CD4-positive, CD25-positive, alpha-beta regulatory T cell (primary cell): ENCODE data around the gene TMEM120B. TPM values are rescaled to one million over a fixed set of nuclear protein-coding genes. Genes with fewer than 3 reads are reported as not detected.

Source experiments
- ATAC-seq, 2 donors: fragments of 150-1000 bp; cut with Tn5 transposase; one replicate each; pipeline ENCODE4 v1.10.0; 2021; ENCODE audit warnings: low read depth in 2 of 2, moderate number of reproducible peaks in 2 of 2, moderate library complexity in 1 of 2
- DNase-seq, 3 donors: peaks; one replicate each; pipeline versions ENCODE4 v3.0.0 to v3.0.0-alpha.2; 2012 to 2022; ENCODE audit warnings: mixed read lengths in 1 of 3
- H3K27ac ChIP-seq: one replicate; pipeline ENCODE4 v1.7.0; 2013; ENCODE audit warnings: mild to moderate bottlenecking, low read length; ENCODE audit not compliant: insufficient read depth, poor library complexity, severe bottlenecking
- H3K27me3 ChIP-seq: one replicate; pipeline ENCODE4 v1.7.0; 2013; ENCODE audit warnings: low read length; ENCODE audit not compliant: control insufficient read depth, insufficient read depth
- H3K36me3 ChIP-seq: one replicate; pipeline ENCODE4 v1.7.0; 2013; ENCODE audit warnings: mild to moderate bottlenecking, low read length, moderate library complexity; ENCODE audit not compliant: control insufficient read depth, insufficient read depth
- H3K4me1 ChIP-seq: 2 replicates; pipeline ENCODE4 v1.7.0; 2013; ENCODE audit warnings: mild to moderate bottlenecking, low read length; ENCODE audit not compliant: insufficient read depth, control insufficient read depth, poor library complexity, severe bottlenecking
- H3K4me3 ChIP-seq: one replicate; pipeline ENCODE4 v1.7.0; 2013; ENCODE audit warnings: low read depth, mild to moderate bottlenecking, low read length, moderate library complexity
- H3K9me3 ChIP-seq, 2 experiments: 1 replicate in 1 of 2; 2 replicates in 1 of 2; pipeline ENCODE4 v1.7.0; 2013; ENCODE audit warnings: low read length in 2 of 2, mild to moderate bottlenecking in 1 of 2, moderate library complexity in 1 of 2; ENCODE audit not compliant: control insufficient read depth in 2 of 2
- H3K27ac Mint-ChIP-seq, 3 donors: one replicate each; pipeline ENCODE4 v1.8.0; 2020 to 2022; ENCODE audit warnings: mild to moderate bottlenecking in 3 of 3, mixed read lengths in 3 of 3, moderate library complexity in 2 of 3
- H3K27me3 Mint-ChIP-seq: one replicate; pipeline ENCODE4 v1.8.0; 2022; ENCODE audit warnings: mild to moderate bottlenecking, mixed read lengths
- H3K36me3 Mint-ChIP-seq: one replicate; pipeline ENCODE4 v1.8.0; 2020; ENCODE audit warnings: mixed read lengths
- H3K4me1 Mint-ChIP-seq, 4 donors: one replicate each; pipeline ENCODE4 v1.8.0; 2020 to 2022; ENCODE audit warnings: mixed read lengths in 4 of 4, mild to moderate bottlenecking in 1 of 4
- H3K4me3 Mint-ChIP-seq, 4 donors: one replicate each; pipeline ENCODE4 v1.8.0; 2020 to 2022; ENCODE audit warnings: mild to moderate bottlenecking in 4 of 4, mixed read lengths in 4 of 4, moderate library complexity in 3 of 4
- H3K9me3 Mint-ChIP-seq, 7 donors: one replicate each; pipeline ENCODE4 v1.8.0; 2020 to 2022; ENCODE audit warnings: mixed read lengths in 7 of 7, mild to moderate bottlenecking in 3 of 7, moderate library complexity in 2 of 7
- polyA plus RNA-seq, 4 donors: library from polyadenylated mRNA; unstranded; fragments of 300-500 nt; fragmentation: Illumina TruSeq; gene quantifications; one replicate each; pipeline ENCODE4 v1.2.3, GENCODE V29; 2021
- total RNA-seq: library from RNA; stranded (reverse); gene quantifications from one replicate; pipeline ENCODE4 v1.2.3, GENCODE V29; 2022

The TMEM120B gene
- total and polyA plus RNA-seq, 5 donors from 2014 or later, result 2.6 to 7.5 (median 2.7) TPM

DNA sequence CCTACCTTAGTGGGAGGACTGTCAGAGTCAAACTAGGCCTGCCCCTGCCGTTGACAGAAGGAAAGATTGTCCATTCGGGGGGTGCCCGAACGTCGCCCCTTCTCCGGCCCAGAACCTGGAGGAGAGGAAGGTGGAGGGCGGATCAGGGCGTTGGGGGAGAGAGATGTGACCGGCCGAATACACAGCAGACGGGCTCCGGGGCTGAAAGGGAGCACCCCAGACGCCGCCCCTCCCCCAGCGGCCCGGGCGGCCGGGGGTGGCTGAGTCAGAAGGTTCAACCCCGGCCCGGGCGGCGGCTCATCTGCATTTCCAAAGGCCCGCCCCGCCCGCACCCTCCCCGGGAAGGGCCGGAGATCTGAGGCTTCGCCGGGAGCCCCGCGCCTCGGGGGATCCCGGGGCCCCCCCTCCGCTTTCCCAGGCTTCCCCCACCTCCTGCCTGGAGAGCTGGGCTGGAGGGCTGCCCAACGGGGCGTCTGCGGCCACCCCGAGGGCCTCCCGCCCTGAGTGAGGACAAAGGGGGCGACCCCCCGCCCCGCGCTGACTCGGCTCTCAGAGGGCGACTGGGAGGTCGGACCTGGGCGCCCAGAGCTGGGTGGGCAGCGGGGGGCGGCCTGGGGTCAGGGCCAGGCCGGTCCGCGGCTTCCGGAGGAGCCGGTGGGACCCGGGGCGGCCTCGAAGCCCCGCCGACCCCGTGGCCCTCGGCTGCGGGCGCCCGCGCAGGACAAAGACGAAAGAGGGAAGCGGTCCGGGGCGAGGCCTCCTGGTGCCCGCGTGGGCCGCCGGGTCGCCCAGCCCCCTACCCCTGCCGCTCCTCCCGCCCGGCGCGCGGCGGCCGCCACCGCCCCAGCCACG is 87.5 kb downstream of the TMEM120B start:
- peaks cover 21% of the 10 kb centered on the region for H3K36me3 Mint-ChIP-seq
- peak in 1 of 2 donors; percentile 3 for ATAC-seq

DNA sequence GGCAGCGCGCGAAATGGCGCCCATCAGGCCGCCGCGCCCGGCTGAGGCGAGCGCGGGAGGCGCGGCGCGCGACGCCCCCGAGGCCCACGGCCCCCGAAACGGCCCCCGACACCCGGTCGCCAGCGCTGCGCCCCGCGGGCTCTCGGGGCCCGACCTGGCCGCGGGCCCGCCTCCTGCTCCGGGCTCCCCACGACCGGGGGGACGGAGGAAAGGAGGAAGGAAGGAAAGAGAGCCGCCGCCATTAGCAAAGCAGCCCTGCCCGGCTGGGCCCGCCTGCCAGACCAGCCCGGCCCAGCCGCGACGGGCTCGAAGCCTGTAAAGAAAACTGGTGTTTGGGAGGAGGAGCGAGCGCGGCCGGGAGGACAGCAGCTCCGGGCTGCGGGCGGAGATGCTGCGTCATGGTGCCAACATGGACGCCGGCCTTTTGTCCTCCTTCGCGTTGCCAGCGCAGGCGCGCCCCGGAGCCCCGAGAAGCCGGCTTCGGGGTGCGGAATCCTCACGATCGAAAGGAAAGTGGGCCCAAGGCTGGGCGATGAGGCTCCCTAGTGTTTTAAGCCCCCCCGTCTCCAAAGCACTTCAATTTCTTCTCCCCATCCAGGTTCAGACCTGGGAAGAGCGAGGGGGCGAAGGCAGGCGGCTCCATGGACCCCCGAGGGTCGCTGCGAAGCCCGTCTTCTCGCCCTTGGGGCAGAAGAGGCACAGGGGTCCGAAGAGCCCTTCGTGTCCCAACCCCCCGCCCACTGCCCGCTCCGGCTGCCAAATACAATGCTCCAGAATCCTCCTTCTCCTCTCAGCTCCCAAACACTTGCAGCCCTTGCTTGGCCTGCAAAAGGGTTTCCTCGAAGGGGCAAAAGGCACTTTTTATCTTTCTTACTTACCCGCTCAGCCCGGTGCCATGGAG is 88.4 kb downstream of the TMEM120B start:
- peak in 1 of 2 donors; percentile 4 for ATAC-seq

More for the DNA sequence above, 87.5 kb downstream of the TMEM120B start:
- DNase-seq, result peak; percentile 67 to 85 (median 68)
- Mint-ChIP-seq H3K4me1 (peaks cover 0 to 50% (median 32%) of the 10 kb centered on the region in 4 donors), H3K27me3 (peaks cover 23% of the 10 kb centered on the region), H3K27ac (peak overlapping the region; percentile 91 to 99 (median 93)), H3K9me3 (no peaks in the 10 kb centered on the region), H3K4me3 (peak overlapping the region; percentile 74 to 93 (median 92))
- Histone ChIP-seq H3K4me3 (peak overlapping the region; percentile 55), H3K4me1 (peaks cover 52% of the 10 kb centered on the region), H3K36me3 (peaks cover 25% of the 10 kb centered on the region), H3K27me3 (no peaks in the 10 kb centered on the region), H3K9me3 (no peaks in the 10 kb centered on the region), H3K27ac (peak overlapping the region; percentile 94)

DNA sequence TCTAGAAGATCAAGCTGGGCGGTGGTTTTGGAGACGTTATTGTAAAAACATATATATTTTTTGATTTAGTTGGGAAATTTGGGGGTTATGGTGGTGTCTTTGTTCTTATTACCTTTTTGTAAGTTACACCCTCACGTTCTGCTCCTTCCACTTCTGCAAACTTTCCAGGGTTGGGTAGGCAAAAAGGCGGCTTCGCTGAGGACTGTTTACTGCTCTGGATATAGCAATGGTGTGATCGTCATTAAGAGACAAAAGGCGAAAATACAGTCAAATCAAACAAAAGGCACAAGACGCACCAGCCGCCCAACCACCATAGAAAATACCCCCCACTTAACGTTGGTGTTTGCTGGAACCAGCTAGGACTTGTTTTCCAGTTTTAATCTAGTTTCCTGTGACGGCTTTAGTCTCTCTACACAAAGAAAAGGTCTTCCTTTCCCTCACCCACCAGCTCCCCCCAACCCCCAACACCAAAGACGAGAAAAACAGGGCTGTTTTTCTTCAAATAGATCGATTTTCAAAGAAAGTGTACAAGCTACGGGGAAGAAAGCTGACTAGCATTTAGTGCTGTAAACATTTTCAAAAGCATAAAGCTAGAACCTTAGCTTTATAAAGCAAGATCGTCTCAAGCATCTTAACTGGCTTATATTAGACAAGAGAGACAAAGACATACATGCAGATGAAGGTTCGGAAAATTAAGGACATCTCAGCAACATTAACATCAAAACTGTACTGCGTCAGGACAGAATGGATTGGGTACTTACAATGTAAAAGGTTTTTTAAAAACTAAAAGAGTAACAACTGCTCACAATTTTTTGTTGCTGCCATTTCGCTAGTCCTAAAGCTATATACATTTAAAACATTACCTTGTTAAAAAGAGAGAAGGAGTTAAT is 89.3 kb downstream of the TMEM120B start:
- H3K4me3 Mint-ChIP-seq, result peak overlapping the region; percentile 95 to 100 (median 97)
- Histone ChIP-seq H3K27ac (peak overlapping the region; percentile 94), H3K9me3 (no peaks in the 10 kb centered on the region), H3K4me3 (peak overlapping the region; percentile 93), H3K36me3 (peaks cover 16% of the 10 kb centered on the region), H3K27me3 (no peaks in the 10 kb centered on the region), H3K4me1 (peaks cover 55% of the 10 kb centered on the region)
- H3K27ac Mint-ChIP-seq, result peak overlapping the region; percentile 99 to 100 (median 99)
- DNase-seq, result peak; percentile 40 to 96 (median 86)
- peaks cover 21% of the 10 kb centered on the region for H3K27me3 Mint-ChIP-seq
- H3K36me3 Mint-ChIP-seq, result peaks cover 25% of the 10 kb centered on the region
- H3K4me1 Mint-ChIP-seq, result peaks cover 0 to 46% (median 28%) of the 10 kb centered on the region in 4 donors
- ATAC-seq, result peak; percentile 43 to 52
- no peaks in the 10 kb centered on the region for H3K9me3 Mint-ChIP-seq

More for the DNA sequence above, 88.4 kb downstream of the TMEM120B start:
- Mint-ChIP-seq H3K36me3 (peaks cover 21% of the 10 kb centered on the region), H3K4me3 (peak overlapping the region; percentile 95 to 100 (median 97)), H3K4me1 (peaks cover 0 to 46% (median 28%) of the 10 kb centered on the region in 4 donors), H3K27ac (peak overlapping the region; percentile 99 to 100 (median 99)), H3K9me3 (no peaks in the 10 kb centered on the region), H3K27me3 (peaks cover 21% of the 10 kb centered on the region)
- H3K36me3 ChIP-seq, result peaks cover 18% of the 10 kb centered on the region
- H3K27ac ChIP-seq, result peak overlapping the region; percentile 94
- peak; percentile 66 to 77 (median 72) for DNase-seq
- H3K9me3 ChIP-seq, result no peaks in the 10 kb centered on the region
- H3K4me1 ChIP-seq, result peaks cover 52% of the 10 kb centered on the region
- peak overlapping the region; percentile 93 for H3K4me3 ChIP-seq
- H3K27me3 ChIP-seq, result no peaks in the 10 kb centered on the region

DNA sequence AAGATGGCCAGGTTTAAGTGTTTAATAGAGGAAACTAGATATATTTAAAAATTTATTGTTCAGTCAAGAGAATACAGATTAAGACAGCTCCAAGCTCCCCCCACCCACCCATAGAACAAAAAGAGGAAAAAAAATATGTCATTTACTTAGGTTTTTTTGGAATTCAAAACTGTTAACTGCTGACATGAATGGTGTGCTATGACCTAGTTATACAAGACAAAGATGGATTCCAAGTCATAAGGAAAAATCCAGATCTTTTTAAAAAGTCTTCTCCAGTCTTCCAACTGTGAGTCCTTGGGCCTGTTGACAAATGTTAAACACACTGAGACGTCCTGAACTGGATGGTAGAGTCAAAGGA is 89.9 kb downstream of the TMEM120B start:
- Histone ChIP-seq H3K36me3 (peaks cover 16% of the 10 kb centered on the region), H3K4me1 (peaks cover 55% of the 10 kb centered on the region), H3K4me3 (peak overlapping the region; percentile 93), H3K27me3 (no peaks in the 10 kb centered on the region), H3K27ac (peak overlapping the region; percentile 94), H3K9me3 (no peaks in the 10 kb centered on the region)
- H3K27ac Mint-ChIP-seq, result peak overlapping the region; percentile 99 to 100 (median 99)
- H3K9me3 Mint-ChIP-seq, result no peaks in the 10 kb centered on the region
- peaks cover 0 to 43% (median 28%) of the 10 kb centered on the region in 4 donors for H3K4me1 Mint-ChIP-seq
- peaks cover 21% of the 10 kb centered on the region for H3K27me3 Mint-ChIP-seq
- ATAC-seq (no peak), DNase-seq (no peak)
- H3K4me3 Mint-ChIP-seq, result peak overlapping the region; percentile 95 to 100 (median 97)
- peaks cover 25% of the 10 kb centered on the region for H3K36me3 Mint-ChIP-seq

DNA sequence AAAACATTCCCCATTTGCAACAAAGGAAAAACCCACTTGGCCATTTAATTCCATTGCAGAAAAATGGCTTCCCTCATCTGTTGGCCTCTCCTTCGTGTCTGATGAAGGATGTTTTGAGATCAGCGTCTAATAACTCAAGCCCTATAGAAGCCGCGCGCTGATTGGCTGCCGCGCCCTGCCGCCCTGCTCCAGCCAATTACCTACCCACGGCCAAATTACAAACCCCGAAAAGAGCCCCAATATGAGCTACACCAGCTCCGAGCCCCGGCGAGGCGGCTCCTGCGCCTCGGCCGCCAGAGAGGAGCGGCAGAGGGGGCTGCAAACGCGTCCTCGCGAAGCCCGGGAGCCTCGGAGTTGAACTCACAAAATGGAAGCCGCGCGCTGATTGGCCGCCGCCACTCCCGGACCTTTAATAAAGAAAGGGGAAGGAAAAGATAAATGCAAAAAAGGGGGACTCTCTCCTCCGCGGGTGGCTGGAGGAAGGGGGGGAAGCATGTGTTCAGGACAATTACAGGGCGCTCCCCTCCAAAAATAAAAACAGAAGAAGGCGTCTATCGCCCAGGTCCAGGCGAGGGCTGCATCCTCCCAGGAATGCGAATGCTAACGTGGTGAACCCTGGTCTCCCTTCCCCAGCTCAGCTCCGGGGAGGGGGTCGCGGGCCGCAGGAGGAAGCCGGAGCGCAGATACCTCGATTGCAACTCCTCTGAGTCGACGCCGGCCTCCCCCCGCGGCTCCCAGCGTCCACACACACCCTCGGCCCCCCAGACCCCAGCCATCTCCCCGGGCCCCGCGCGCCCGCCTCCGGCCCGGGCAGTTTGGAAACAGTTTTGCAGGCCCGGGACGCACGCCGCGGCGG is 90.5 kb downstream of the TMEM120B start:
- peaks cover 55% of the 10 kb centered on the region for H3K4me1 ChIP-seq
- H3K4me3 Mint-ChIP-seq, result peak overlapping the region; percentile 95 to 100 (median 97)
- peak overlapping the region; percentile 99 to 100 (median 99) for H3K27ac Mint-ChIP-seq
- peak overlapping the region; percentile 94 for H3K27ac ChIP-seq
- H3K36me3 ChIP-seq, result peaks cover 15% of the 10 kb centered on the region
- ATAC-seq, result peak; percentile 55 to 60
- H3K9me3 Mint-ChIP-seq, result no peaks in the 10 kb centered on the region
- H3K36me3 Mint-ChIP-seq, result peaks cover 25% of the 10 kb centered on the region
- no peaks in the 10 kb centered on the region for H3K27me3 ChIP-seq
- peaks cover 21% of the 10 kb centered on the region for H3K27me3 Mint-ChIP-seq
- peak; percentile 80 to 98 (median 95) for DNase-seq
- peak overlapping the region; percentile 93 for H3K4me3 ChIP-seq
- H3K9me3 ChIP-seq, result no peaks in the 10 kb centered on the region
- peaks cover 0 to 43% (median 27%) of the 10 kb centered on the region in 4 donors for H3K4me1 Mint-ChIP-seq

DNA sequence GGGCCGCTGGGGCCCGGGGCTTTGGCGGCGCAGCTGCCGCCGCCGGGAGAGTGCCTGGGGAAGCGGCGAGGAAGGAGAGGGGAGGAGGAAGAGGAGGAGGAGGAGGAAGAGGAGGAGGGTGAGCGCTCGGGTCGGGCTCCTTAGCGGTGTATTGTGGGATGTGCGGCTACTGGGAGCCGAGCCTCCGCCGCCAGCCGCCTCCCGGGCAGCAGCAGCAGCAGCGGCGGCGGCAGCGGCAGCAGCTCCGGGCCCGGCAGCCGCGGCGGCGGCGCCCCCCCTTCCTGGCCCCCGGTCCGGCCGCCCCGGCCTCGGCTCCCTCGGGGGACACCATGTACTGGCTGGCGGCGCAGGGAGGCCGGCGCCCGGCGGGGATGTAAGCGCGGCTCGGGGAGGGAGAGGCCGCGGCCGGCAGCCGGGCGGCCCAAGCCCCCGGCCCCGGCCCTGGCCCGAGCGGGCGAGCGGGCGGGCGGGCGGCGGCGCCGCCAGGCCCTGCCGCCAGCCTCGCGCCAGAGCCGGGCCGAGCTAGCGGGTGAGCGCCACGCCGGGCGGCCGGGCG is 91.4 kb downstream of the TMEM120B start, which contains the start of gene SETD1B:
TSS of gene SETD1B (plus strand) at position 149 of the 556 bp plus-strand sequence. CDS start 729 bp downstream, outside the sequence.
- H3K27ac ChIP-seq, result peak within 1 kb of the TSS; percentile 94
- Mint-ChIP-seq H3K27ac (peak within 1 kb of the TSS; percentile 99 to 100 (median 99)), H3K4me1 (peaks cover 0 to 41% (median 26%) of the 10 kb centered on the region in 4 donors), H3K27me3 (peaks cover 18% of the 10 kb centered on the region), H3K36me3 (peaks cover 22% of the 10 kb centered on the region), H3K4me3 (peak within 1 kb of the TSS; percentile 95 to 100 (median 98)), H3K9me3 (no peaks in the 10 kb centered on the region)
- H3K4me1 ChIP-seq, result peaks cover 55% of the 10 kb centered on the region
- DNase-seq (peak; percentile 44 to 74 (median 52)), ATAC-seq (no peak)
- H3K36me3 ChIP-seq, result peaks cover 15% of the 10 kb centered on the region
- H3K4me3 ChIP-seq, result peak within 1 kb of the TSS; percentile 93
- H3K27me3 ChIP-seq, result no peaks in the 10 kb centered on the region
- no peaks in the 10 kb centered on the region for H3K9me3 ChIP-seq
